Suppressor macrophage treated with lipopolysaccharide for 1 hour (primary cell): ENCODE measurements around the gene CDH15.
A peak's percentile ranks its signal among the peaks of the same experiment; 100 is the strongest.
"Not testable (repeated sequence)": the region's sequence is repeated elsewhere in the genome, so short reads cannot be mapped to it uniquely, and the experiment has no call there.

Source experiments
- DNase-seq, 3 donors: peaks; one replicate each; pipeline ENCODE4 v3.0.0-alpha.2; 2020 to 2022

CDH15 gene

GRCh38 chr16:89156740-89157645 is 14.6 kb upstream of the CDH15 start:
- no peak for DNase-seq

- no peak for DNase-seq
Observed at GRCh38 chr16:89157778-89158177, 13.8 kb upstream of the CDH15 start.

- no peak for DNase-seq
Observed at GRCh38 chr16:89159066-89159849, 12.3 kb upstream of the CDH15 start.

GRCh38 chr16:89159850-89160354 is 11.6 kb upstream of the CDH15 start:
- no peak for DNase-seq

- DNase-seq: no peak
Observed at GRCh38 chr16:89160977-89161701, 10.4 kb upstream of the CDH15 start.

GRCh38 chr16:89161763-89162713 is 9.5 kb upstream of the CDH15 start:
- no peak for DNase-seq

- no peak for DNase-seq
Observed at GRCh38 chr16:89163297-89163696, 8.3 kb upstream of the CDH15 start.

GRCh38 chr16:89164436-89164835 is 7.1 kb upstream of the CDH15 start:
- no peak for DNase-seq

GRCh38 chr16:89164847-89165680 is 6.5 kb upstream of the CDH15 start:
- no peak for DNase-seq

GRCh38 chr16:89165681-89165979 is 5.9 kb upstream of the CDH15 start:
- DNase-seq: not testable (repeated sequence)

GRCh38 chr16:89166696-89167424 is 4.7 kb upstream of the CDH15 start:
- peak in 1 of 3 donors; percentile 14 for DNase-seq

- peak; percentile 85 to 96 (median 90) for DNase-seq
Observed at GRCh38 chr16:89167425-89167941, 4.1 kb upstream of the CDH15 start.

- no peak for DNase-seq
Observed at GRCh38 chr16:89168381-89169189, 3.0 kb upstream of the CDH15 start.

GRCh38 chr16:89169778-89170177 is 1.8 kb upstream of the CDH15 start:
- no peak for DNase-seq

GRCh38 chr16:89170346-89171215 is 967 bp upstream of the CDH15 start:
- no peak for DNase-seq

GRCh38 chr16:89172171-89172527 is 601 bp downstream of the CDH15 start:
- DNase-seq: no peak

GRCh38 chr16:89172528-89173173 is 1.1 kb downstream of the CDH15 start:
- DNase-seq: no peak
